NCI-H510A treated with DMSO at 0.1 percent for 48 hours (cell line): ENCODE measurements around the gene DCAF17.
"Not testable (repeated sequence)": the region's sequence is repeated elsewhere in the genome, so short reads cannot be mapped to it uniquely, and the experiment has no call there.

Source experiments
- DNase-seq: peaks from one replicate; lab custom pipeline; 2025; lab: John Stamatoyannopoulos, UW

Gene DCAF17

GRCh38 chr2:171460537-171460936 lies 26.5 kb downstream of the DCAF17 start:
- DNase-seq: no peak

- no peak for DNase-seq
Observed at GRCh38 chr2:171469176-171469575, 35.1 kb downstream of the DCAF17 start.

- no peak for DNase-seq
Observed at GRCh38 chr2:171470129-171470528, 36.1 kb downstream of the DCAF17 start.

GRCh38 chr2:171475979-171476378 lies 42.0 kb downstream of the DCAF17 start:
- no peak for DNase-seq

- no peak for DNase-seq
Observed at GRCh38 chr2:171478345-171478744, 44.3 kb downstream of the DCAF17 start.

GRCh38 chr2:171479154-171479814 lies 45.3 kb downstream of the DCAF17 start:
- DNase-seq: no peak

- no peak for DNase-seq
Observed at GRCh38 chr2:171480908-171481307, 46.9 kb downstream of the DCAF17 start.

- DNase-seq: no peak
Observed at GRCh38 chr2:171482308-171482707, 48.3 kb downstream of the DCAF17 start.

- DNase-seq: no peak
Observed at GRCh38 chr2:171482877-171483276, 48.9 kb downstream of the DCAF17 start.

GRCh38 chr2:171483793-171484192 lies 49.8 kb downstream of the DCAF17 start:
- DNase-seq: no peak

GRCh38 chr2:171485116-171485515 lies 51.1 kb downstream of the DCAF17 start:
- no peak for DNase-seq

GRCh38 chr2:171487201-171487600 lies 53.2 kb downstream of the DCAF17 start:
- DNase-seq: no peak

- no peak for DNase-seq
Observed at GRCh38 chr2:171487803-171488259, 53.8 kb downstream of the DCAF17 start.

GRCh38 chr2:171490577-171490976 lies 56.6 kb downstream of the DCAF17 start:
- no peak for DNase-seq

- DNase-seq: no peak
Observed at GRCh38 chr2:171491292-171491691, 57.3 kb downstream of the DCAF17 start.

GRCh38 chr2:171492664-171493063 lies 58.6 kb downstream of the DCAF17 start:
- DNase-seq: no peak

- not testable (repeated sequence) for DNase-seq
Observed at GRCh38 chr2:171497664-171498063, 63.6 kb downstream of the DCAF17 start.

GRCh38 chr2:171505374-171505773 lies 71.3 kb downstream of the DCAF17 start:
- DNase-seq: no peak

GRCh38 chr2:171509945-171510731 lies 76.1 kb downstream of the DCAF17 start:
- DNase-seq: no peak

- no peak for DNase-seq
Observed at GRCh38 chr2:171512014-171512413, 78.0 kb downstream of the DCAF17 start.

GRCh38 chr2:171512683-171513195 lies 78.7 kb downstream of the DCAF17 start:
- no peak for DNase-seq

GRCh38 chr2:171513719-171514160 lies 79.7 kb downstream of the DCAF17 start:
- no peak for DNase-seq

- DNase-seq: no peak
Observed at GRCh38 chr2:171514908-171515582, 81.0 kb downstream of the DCAF17 start.
